ENCODE data around the gene DIP2B.
"Not testable (repeated sequence)": the region's sequence is repeated elsewhere in the genome, so short reads cannot be mapped to it uniquely, and the experiment has no call there.

DIP2B gene

DNA sequence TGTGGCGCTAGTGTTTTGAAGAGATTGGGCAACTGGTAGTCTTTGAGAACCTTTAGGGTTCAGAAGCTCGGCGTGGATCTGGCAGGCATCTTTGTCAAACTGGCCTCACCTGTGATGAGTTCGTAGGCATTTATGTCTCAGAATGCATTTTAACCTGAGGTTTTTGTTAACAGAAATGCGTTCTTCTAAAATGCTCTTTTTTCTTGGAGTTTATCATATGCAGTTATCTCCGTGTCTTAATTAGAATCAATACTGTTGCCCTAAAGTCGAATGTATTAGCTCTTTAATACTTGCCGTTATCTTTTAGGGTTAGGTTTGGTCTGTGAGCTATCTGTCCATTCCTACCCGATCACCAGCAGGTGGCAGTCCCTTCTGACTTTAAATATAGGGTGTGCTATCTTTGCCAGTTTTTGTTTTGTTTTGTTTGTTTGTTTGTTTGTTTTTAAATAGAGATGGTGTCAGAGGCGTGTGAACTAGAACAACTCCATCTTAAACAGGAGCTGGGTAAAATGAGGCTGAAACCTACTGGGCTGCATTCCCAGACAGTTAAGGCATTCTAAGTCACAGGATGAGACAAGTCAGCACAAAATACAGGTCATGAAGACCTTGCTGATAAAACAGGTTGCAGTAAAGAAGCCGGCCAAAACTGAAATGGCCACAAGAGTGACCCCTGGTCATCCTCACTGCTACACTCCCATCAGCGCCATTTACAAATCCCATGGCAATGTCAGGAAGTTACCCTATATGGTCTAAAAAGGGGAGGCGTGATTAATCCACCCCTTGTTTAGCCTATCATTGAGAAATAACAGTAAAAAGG, 260.5 kb downstream of the DIP2B start:
- no peak for DNase-seq (ENCODE audit: low read depth, low spot score)

- no peak for DNase-seq (ENCODE audit: low read depth, low spot score)
These were observed 263.6 kb downstream of the DIP2B start for GRCh38 chr12:50768391-50768790.

DNA sequence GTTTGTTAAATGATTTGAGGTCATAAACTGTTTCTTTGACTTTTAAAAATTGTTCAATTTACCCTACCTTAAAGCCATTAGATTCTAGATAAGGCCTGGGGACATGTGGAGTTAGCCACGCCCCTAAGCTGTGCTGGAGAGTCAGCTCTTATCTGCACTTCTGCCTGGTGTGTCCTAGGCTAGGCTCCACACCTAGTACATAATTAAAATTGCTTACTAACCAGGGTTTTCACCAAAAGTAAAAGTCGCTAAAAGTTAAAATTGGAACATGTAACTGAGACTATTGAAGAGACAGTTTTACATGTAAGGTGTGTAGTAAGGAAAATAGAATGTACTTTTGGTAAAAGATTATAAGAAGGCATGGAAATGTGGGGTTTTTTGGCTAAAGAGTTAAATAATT, 264.0 kb downstream of the DIP2B start:
- not testable (repeated sequence) for DNase-seq (ENCODE audit: low read depth, low spot score)

DNA sequence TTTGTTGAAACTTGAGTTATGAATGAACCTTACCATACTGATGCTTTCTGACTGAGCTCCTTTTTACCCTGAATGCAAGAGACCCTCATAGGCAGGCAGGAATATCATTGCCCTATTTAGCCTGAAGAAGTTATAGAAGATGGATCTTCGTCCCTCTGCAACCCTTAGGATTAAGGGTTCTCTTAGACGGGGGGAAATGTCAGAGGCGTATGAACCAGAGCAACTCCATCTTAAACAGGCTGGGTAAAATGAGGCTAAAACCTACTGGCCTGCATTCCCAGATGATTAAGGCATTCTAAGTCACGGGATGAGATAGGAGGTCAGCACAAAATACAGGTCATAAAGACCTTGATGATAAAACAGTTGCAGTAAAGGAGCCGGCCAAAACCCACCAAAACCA, 266.6 kb downstream of the DIP2B start:
- DNase-seq (ENCODE audit: low read depth, low spot score), result no peak

DNA sequence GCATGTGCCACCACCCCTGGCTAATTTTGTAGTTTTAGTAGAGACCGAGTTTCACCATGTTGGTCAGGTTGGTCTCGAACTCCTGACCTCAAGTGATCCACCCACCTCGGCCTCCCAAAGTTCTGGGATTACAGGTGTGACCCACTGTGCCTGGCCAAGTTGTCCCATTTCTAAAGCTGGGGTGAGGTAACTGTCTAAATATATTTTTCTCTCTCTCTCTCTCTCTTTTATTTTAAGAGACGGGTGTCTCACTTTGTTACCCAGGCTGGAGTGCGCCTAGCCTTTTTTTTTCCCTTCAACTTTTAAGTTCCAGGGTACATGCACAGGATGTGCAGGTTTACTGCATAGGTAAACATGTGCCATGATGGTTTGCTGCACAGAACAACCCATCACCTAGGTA, 267.7 kb downstream of the DIP2B start:
- no peak for DNase-seq (ENCODE audit: low read depth, low spot score)

- no peak for DNase-seq (ENCODE audit: low read depth, low spot score)
These were observed 268.1 kb downstream of the DIP2B start for GRCh38 chr12:50772877-50773276.

GRCh38 chr12:50775251-50775650, 270.5 kb downstream of the DIP2B start:
- no peak for DNase-seq (ENCODE audit: low read depth, low spot score)

DNA sequence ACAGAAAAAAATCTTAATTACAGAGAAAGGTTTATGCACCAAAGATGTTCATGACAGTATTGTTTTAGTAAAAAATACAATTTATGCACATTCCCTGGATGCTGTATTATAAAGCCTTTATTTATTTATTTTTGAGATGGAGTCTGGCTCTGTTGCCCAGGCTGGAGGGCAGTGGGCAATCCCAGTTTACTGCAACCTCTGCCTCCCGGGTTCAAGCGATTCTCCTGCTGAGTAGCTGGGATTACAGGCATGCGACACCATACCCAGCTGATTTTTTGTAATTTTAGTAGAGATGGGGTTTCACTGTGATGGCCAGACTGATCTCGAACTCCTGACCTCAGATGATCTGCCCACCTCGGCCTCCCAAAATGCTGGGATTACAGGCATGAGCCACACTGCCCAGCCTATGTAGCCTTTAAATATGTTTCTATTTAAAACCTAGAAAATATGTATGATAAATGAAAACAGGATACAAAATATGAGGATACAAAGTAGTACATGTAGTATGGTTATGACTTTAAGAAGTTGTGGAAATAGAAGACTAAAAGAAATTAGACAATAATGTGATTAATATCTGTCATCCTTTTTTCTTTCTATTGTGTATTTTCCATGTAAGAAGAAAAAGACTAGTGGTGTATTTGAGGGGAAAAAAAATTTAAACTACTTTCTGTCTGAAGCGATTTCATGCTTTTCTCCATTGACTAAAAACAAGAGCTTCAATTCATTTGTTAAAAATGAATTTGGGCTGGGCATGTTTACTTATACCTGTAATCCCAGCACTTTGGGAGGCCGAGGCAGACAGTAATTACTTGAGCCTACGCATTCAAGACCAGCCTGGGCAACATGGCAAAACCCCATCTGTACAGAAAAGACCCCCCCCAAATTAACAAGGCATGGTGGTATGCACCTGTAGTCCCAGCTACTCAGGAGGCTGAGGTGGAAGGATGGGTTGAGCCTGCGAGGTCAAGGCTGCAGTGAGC, 272.3 kb downstream of the DIP2B start:
- no peak for DNase-seq (ENCODE audit: low read depth, low spot score)

- DNase-seq (ENCODE audit: low read depth, low spot score), result no peak
These were observed 274.1 kb downstream of the DIP2B start for GRCh38 chr12:50778663-50779590.

DNA sequence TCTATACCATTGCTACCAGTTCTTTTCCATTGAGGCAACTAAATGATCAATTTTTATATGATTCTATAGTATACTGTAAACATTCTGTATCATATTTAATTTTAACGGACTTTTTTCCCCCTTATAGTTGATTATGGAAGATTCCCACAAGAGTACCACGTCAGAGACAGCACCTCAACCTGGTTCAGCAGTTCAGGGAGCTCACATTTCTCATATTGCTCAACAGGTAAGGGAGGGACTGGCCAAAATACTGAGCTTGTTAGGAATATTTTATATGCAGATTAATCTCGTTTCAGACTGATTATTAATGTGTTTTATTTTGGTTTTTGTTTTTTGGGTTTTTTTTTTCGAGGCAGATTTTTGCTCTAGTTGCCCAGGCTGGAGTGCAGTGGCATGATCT, 275.2 kb downstream of the DIP2B start:
- no peak for DNase-seq (ENCODE audit: low read depth, low spot score)

DNA sequence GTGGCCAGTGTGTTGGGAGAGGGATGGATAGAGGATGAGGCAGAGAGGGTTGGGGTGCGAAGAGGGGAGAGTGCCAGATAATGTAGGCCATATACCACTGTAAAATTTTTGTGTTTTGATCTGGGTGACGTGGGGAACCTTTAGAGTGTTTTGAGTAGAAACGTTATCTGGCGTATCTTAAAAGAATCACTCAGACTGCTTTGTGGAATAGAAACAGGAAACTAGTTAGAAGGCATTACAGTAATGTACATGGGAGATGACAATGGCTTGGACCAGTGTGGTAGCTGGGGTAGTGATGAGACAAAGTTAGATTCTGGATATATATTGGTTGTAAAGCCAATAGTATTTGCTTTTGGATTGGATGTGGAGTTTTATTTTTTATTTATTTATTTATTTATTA, 279.7 kb downstream of the DIP2B start:
- DNase-seq (ENCODE audit: low read depth, low spot score), result no peak

- no peak for DNase-seq (ENCODE audit: low read depth, low spot score)
These were observed 280.7 kb downstream of the DIP2B start for GRCh38 chr12:50785406-50786001.

DNA sequence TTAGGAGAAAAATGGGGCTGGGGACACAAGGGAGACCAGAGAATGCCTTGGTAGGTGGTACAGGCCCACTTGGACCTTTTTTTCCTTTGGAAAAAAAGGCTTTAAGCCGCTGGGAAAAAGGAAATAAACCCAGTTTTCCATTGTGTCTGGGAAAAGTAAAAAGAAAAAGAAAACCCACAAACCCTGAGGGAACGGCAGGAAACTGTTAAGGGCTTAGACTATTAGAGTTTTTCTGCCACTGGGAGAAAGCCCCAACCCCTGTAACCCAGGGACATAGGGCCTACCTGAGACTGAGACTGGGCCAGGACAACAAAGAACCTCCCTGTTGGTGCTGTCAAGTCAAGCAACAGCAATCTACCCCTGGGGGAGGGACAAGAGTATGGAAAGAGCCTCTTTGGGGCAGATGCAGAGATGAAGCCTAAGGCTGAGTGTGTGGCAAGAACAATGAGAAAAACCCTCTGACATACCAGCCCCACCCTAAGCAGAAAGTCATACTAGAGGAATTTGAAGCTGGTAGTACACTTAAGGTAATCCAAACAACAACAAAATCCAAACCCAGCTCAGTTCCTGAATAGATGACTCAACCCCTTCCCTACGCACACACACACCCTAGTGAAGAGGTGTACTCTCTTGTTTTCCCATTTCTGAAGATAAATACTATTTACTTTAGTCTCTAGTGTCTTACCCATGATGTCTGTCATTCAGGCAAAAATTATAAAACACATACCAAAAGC, 281.9 kb downstream of the DIP2B start:
- no peak for DNase-seq (ENCODE audit: low read depth, low spot score)

GRCh38 chr12:50787618-50788017, 282.8 kb downstream of the DIP2B start:
- no peak for DNase-seq (ENCODE audit: low read depth, low spot score)

DNA sequence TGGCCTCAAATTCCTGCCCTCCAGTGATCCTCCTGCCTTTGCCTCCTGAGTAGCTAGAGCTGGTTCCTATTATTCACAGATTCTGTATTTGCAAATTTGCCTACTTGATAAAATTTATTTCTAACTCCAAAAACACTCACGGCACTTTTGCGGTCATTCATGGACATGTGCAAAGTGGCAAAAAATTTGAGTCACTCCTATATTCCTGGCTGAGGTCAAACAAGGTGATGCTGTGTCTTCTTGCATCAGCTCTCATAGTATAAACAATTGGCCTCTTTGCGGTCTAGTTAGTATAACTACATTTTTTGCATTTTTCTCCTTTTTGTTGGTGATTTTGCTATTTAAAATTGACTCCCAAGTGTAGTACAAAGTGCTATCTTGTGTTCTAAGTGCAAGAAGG, 283.8 kb downstream of the DIP2B start:
- DNase-seq (ENCODE audit: low read depth, low spot score), result no peak

- no peak for DNase-seq (ENCODE audit: low read depth, low spot score)
These were observed 285.3 kb downstream of the DIP2B start for GRCh38 chr12:50790081-50790480.

Measured in activated naive CD8-positive, alpha-beta T cell treated with anti-CD3 and anti-CD28 coated beads, Interleukin-2, amount 50 U/mL, for 16 hours (primary cell).